HG02623 (cell line): Measurements from ENCODE around the gene DIAPH2.

Experiments used
- ATAC-seq: cut with Tn5 transposase; IDR thresholded peaks from one replicate; pipeline ENCODE4 v1.9.1; 2021; ENCODE audit warnings: moderate library complexity; ENCODE audit not compliant: unreplicated experiment

DIAPH2 gene

GRCh38 chrX:97268182-97268680, 583.6 kb downstream of the DIAPH2 start:
- no peak for ATAC-seq

DNA sequence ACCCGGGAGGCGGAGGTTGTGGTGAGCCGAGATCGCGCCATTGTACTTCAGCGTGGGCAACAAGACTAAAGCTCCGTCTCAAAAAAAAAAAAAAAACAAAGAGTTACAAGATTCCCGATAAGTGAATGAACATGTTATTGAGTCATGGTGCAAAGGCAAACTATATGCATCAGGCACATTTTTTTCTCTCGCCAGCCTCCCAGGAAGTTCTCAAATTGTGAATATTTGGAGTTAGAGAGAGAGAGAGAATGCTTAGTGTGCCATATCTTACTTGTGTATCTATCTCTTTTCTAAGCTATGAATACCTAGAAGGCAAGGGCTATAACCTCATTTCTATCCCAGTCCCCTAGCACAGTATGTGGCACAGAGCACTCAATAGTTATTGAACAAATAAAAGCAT, 599.9 kb downstream of the DIAPH2 start:
- no peak for ATAC-seq

DNA sequence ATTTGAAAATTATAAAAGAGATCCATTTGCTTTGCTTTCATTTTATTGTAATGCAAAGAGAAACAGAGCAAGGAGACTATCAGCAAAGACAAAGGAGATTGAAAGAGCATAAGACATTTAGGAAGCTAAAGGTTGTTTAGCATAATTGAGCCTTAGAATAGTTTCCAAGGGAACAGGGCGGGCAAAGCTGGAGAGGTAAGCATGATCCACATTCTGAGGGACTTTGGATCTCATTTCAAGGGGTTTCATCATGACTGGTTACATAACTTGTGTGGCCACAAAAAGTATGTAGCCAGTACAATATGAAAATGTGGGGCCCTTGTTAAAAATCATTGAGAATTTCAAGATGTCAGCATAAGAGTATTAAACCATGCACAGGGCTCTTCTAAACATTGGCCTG, 605.6 kb downstream of the DIAPH2 start:
- no peak for ATAC-seq

DNA sequence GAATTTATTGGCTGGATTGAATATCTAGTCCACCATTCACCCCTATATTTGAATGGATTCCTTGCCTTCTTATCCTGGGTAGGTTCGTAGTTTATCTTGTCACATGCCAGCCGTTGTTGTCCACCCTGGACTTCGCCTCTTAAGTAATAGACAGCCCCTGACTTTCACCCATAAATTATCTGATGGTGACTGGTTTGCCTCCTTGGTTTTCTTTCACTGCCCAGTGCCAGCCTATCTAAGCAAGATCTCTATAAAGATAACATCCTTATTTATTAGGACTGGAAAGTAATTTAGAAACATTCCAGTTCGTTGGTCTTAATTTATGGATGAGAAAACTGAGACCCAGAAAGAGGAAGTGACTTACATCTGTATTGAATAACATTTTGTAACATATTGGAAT, 609.4 kb downstream of the DIAPH2 start:
- ATAC-seq: no peak

DNA sequence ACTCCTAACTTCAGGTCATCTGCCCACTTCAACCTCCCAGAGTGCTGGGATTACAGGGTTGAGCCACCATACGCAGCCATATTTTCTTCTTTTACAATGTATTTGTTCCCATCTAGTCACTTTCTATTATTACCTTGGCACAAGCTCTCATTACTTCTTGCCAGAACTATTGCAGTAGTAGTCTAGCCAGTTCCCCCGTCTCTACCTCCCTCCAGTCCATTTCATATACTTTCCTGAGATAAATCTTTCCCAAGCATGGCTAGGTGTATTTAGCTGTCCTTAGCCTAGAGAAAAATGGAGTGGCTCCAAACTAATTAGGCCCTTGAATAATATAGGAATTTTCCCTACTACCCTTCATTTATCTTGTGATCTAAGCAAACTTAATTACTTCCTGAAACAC, 611.3 kb downstream of the DIAPH2 start:
- ATAC-seq: no peak

DNA sequence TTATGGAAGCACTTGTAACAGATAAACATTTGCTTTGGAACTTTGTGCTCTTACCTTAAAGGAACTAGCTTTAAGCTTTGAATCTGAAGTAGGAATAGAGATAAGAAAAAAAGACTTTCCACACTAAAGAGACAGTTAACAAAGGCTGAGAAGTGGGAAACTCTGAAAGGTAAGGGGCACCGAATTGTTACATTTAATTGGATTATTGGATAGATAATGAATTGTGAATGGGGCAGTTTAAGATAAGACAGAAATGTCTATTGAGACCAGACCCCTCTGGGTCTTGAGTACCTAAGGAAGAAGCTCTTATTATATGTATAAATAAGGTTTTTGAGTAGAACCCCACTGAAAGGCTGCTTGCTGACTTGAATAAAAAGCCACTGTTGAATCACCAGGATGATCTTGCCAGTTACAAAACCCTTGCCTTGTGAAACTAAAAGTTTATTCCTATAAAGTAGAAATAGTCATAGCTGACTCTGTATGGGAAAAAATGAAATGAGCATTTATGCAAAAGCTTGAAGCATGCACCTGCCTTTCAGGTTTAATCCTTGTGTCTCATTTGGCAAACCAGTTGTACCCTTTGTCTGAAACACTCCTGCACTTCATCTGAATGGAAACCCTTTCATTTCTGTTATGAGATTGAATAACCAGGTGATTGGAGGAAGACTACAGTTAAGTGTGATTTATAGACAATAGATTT, 622.3 kb downstream of the DIAPH2 start:
- ATAC-seq: no peak

GRCh38 chrX:97308171-97308570, 623.5 kb downstream of the DIAPH2 start:
- ATAC-seq: no peak

GRCh38 chrX:97309487-97310116, 625.0 kb downstream of the DIAPH2 start:
- no peak for ATAC-seq

DNA sequence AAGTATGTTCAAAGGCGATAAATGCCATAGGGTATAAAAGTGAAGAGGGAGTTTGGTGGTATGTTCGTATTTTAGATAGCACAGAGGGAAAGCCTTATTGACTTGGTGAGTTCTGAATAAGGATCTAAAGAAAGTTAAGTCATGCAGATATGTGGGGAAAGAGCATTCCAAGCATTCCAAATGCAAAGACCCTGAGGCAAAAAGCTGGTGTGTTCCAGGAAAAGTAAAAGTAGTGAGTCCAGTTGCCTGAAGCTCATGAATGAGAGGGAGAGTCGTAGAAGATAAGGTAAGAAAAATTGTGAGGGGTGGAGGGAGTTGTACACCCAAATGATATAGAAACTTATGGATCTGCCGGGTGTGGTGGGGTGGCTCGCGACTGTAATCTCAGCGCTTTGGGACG, 625.7 kb downstream of the DIAPH2 start:
- ATAC-seq: no peak

DNA sequence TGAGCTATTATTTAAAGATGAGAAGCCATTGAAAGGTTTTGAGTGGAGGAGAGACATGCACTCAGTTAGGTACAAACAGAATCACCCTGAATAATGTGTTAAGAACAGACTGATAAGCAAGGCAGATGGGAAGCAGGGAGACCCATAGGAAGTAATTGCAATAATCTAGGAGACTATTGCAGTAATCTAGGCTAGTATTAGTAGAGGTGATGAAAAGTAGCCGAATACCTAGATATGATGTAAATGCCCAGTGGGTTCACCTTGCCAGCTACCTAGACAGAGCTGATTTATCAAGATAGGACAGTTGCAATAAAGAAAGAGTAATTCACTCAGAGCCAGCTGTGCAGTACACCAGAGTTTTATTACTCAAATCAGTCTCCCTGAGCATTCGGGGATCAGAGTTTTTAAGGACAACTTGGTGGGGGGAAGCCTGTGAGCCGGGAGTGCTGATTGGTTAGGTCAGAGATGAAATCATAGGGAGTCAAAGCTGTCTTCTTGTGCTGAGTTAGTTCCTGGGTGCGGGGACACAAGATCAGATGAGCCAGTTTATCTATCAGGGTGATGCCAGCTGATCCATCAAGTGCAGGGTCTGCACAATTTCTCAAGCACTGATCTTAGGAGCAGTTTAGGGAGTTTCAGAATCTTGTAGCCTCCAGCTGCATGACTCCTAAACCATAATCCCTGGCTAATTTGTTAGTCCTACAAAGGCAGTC, 626.6 kb downstream of the DIAPH2 start:
- ATAC-seq: no peak

- ATAC-seq: no peak
Measured at GRCh38 chrX:97314345-97314744, 629.7 kb downstream of the DIAPH2 start.

- ATAC-seq: no peak
Measured at GRCh38 chrX:97315939-97316338, 631.3 kb downstream of the DIAPH2 start.

GRCh38 chrX:97320305-97320704, 635.7 kb downstream of the DIAPH2 start:
- no peak for ATAC-seq

DNA sequence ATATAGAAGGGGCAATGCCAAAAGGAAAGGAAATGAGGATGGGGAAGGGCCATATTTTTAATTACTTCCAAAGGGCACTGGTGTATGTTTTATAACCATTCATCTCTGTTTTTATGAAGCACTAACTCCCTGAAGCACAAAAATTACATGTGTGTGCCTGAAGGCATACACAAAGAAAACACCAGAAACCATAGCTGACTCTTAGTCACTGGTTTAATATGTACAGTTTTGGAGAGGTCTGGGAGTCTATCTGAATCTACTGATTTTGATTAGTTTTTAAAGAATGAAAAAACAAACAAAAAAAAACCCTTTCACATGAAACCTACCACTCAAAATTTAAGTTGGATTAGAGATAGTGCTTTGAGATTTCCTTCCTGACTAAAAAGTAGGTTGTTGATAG, 637.8 kb downstream of the DIAPH2 start:
- no peak for ATAC-seq

- ATAC-seq: peak; percentile 93
Measured at GRCh38 chrX:97326456-97326855, 641.8 kb downstream of the DIAPH2 start.

DNA sequence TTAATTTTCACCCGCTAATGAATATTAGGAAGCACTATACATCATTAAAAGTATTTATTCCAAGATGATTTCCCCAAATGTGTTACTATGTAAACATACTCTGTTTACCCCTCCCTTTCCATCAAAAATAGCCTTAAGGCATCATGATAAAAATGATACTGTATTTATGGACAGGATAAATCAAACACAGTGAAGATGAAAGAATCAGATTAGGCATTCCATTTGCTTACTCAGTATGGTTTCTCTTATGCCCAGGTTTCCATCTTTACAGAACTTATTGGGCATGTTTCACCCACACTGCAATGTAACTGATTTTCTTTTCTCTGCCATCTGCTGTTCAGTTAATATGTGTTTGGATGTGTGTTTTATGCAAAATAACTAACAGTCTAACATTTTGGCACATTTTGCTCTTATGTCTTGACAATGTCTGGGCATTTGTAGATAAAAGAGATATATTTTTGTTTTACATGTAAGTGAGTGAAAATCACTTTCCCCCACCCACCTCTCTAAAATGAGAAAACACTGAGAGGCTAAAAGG, 644.3 kb downstream of the DIAPH2 start:
- no peak for ATAC-seq

GRCh38 chrX:97330151-97330550, 645.5 kb downstream of the DIAPH2 start:
- ATAC-seq: peak; percentile 45

- ATAC-seq: no peak
Measured at GRCh38 chrX:97332963-97333362, 648.3 kb downstream of the DIAPH2 start.

DNA sequence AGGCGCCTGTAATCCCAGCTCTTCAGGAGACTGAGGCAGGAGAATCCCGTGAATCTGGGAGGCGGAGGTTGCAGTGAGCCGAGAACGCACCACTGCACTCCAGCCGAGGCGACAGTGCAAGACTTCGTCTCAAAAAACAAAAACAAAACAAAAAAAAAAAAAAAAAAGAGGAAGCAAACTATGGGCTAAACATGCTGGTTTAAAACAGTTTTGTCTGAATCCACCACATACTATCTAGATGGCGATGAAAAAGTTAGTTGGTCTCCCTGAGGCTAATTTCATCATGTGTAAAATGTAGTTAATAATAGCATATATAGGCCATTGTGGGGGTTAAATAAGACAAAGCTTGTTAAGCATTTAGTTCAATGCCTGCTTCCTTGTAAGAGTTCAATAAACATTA, 650.2 kb downstream of the DIAPH2 start:
- ATAC-seq: no peak

DNA sequence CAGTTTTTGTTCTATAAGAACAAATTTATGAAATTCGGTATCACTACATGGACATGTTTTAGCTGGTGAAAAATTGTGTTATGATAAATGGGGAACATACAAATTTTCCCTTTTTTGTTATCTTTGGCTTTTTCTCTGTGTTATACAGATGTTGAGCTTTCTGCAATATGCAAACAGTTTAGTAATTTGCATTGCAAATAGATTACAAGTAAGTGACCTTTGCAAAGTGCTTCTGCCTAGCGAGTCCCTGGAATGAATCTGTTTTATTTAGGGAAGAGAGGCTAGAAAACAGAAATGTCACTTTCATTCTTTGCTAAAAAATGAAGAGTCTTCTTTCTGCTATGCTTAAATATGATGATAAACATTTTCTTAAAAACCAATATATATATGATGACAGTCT, 660.1 kb downstream of the DIAPH2 start:
- no peak for ATAC-seq

DNA sequence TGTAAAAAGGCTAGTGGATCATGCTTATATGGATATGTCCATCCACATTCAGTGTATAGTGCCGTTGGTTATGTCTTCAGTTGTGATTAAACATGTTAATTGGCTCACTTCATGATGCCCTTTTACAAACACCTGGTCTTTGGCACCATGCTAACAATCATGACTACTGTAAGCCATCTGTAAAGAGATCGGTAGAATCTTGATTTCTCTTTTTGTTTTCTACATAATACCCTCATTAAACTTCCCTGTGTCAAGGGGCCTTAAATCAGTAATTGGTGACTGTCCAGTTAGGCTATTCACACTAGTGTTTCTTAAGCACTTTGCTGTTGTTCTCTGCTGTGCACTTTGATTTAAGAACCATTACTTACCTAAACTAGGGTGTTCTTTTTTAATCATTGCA, 674.3 kb downstream of the DIAPH2 start:
- ATAC-seq: no peak

- no peak for ATAC-seq
Measured at GRCh38 chrX:97363843-97364242, 679.2 kb downstream of the DIAPH2 start.
